HG03045 (cell line): ENCODE measurements around the gene ZP3.
A peak's percentile ranks its signal among the peaks of the same experiment; 100 is the strongest.
"Not testable (repeated sequence)": the region's sequence is repeated elsewhere in the genome, so short reads cannot be mapped to it uniquely, and the experiment has no call there.

ENCODE experiments used
- ATAC-seq: cut with Tn5 transposase; IDR thresholded peaks from one replicate; pipeline ENCODE4 v1.9.1; 2021; ENCODE audit warnings: mild to moderate bottlenecking, moderate library complexity; ENCODE audit not compliant: unreplicated experiment

Gene ZP3

GRCh38 chr7:76424413-76425111 lies at the start of gene ZP3:
Gene ZP3 (plus strand): TSS chr7:76424950. CDS start chr7:76424965, 15 bp downstream.
- peak; percentile 60 for ATAC-seq

GRCh38 chr7:76375251-76375650 lies 49.5 kb upstream of the ZP3 start:
- ATAC-seq, result no peak

DNA sequence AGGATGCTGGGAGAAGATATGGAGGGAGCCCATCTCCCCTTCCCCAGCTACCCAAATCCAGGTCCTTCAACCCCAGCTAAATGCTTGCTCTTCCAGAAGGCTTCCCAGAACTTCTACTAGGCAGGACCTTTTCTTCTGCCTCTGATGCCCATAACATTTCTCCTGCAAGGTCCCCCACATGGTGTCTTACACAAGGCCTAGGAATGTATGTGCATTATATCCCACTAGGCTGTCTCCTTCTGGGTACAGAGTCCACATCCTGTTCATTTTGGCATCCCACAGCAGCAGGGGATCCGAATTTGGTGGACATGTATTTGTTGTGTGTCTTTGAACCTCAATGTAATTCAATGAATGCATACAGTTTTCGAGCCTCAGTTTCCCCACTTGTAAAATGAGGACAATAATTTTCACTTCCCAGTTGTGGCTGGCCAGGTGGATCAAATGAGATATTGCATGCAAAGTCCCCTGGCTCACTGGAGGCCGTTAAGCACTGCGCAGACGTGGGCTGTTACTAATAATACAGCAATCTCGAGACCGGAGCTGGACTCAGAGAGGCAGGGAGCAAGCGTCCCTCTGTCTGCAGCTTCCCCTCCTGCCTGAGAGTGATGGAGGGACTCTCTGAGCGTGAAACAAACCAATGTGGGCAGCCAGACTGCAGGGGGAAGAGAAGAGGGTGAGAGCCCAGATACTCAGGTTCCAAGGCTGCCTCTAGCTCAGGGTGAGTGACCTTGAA lies 47.4 kb upstream of the ZP3 start:
- ATAC-seq, result no peak

DNA sequence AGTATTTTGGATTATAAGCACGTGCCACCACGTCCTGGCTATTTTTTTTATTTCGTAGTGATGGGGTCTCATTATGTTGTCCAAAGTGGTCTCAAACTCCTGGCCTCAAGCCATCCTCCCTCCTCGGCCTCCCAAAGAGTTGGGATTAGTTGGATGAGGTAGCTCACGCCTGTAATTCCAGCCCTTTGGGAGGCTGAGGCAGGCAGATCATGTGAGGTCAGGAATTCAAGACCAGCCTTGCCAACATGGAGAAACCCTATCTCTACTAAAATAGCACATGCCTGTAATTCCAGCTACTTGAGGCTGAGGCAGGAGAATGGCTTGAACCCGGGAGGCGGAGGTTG lies 44.2 kb upstream of the ZP3 start:
- no peak for ATAC-seq

DNA sequence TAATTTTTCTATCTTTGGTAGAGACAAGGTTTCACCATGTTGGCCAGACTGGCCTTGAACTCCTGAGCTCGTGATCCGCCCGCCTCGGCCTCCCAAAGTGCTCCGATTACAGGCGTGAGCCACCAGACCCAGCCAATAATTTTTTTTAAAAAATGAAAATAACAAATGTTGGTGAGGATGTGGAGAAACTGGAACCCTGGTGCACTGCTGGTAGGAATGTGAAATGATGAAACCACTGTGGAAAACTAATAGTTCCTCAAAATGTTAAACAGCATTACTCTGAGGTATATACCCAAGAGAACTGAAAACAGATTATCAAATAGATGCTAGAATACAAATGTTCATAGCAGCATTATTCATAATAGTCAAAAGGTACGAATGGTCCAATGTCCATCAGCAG lies 42.9 kb upstream of the ZP3 start:
- ATAC-seq, result no peak

DNA sequence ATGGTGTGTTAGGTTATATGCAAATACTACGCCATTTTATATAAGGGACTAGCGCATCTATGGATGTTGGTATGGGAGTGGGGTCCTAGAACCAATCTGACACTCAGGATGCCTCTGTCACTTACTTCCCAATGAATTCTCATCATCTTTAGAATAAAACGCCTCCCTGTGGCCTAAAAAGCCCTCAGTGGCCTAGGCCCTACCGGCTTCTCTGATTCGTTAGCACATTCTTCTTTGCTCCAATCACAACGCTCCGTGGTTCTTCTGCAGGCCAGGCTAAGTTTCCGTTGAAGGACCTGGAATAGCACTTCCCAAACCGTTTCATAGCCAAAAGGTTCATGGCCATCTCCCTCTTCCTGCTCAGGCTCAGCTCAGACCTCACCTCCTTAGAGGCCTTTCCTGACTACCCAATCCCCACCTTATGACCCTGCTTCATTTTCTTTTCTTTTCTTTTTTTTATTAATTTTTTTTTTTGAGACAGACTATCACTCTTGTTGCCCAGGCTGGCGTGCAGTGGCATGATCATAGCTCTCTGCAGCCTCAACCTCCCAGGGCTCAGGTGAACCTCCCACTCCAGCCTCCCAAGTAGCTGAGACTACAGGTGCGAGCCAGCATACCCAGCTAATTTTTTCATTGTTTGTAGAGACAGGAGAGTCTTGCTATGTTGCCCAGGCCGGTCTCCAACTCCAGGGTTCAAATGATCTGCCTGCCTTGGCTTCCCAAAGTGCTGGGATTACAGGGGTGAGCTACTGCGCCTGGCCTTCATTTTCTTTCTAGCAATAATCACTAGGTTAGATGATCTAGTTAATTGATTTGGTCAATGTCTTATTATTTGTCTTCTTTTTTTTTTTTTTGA lies 41.4 kb upstream of the ZP3 start:
- no peak for ATAC-seq

GRCh38 chr7:76386691-76387260 lies 38.0 kb upstream of the ZP3 start:
- no peak for ATAC-seq

DNA sequence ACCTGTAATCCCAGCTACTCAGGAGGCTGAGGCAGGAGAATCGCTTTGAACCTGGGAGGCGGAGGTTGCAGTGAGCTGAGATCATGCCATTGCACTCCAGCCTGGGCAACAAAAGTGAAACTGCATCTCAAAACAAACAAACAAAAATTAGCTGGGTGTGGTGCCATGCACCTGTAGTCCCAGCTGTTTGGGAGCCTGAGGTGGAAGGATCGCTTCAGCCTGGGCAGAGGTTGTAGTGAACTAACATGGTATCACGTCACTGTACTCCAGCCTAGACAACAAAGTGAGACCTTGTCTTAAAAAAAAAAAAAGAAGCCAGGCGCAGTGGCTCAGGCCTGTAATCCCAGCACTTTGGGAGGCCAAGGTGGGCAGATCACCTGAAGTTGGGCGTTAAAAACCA lies 37.0 kb upstream of the ZP3 start:
- not testable (repeated sequence) for ATAC-seq

- no peak for ATAC-seq
Observed at GRCh38 chr7:76390092-76390491, 34.7 kb upstream of the ZP3 start.

DNA sequence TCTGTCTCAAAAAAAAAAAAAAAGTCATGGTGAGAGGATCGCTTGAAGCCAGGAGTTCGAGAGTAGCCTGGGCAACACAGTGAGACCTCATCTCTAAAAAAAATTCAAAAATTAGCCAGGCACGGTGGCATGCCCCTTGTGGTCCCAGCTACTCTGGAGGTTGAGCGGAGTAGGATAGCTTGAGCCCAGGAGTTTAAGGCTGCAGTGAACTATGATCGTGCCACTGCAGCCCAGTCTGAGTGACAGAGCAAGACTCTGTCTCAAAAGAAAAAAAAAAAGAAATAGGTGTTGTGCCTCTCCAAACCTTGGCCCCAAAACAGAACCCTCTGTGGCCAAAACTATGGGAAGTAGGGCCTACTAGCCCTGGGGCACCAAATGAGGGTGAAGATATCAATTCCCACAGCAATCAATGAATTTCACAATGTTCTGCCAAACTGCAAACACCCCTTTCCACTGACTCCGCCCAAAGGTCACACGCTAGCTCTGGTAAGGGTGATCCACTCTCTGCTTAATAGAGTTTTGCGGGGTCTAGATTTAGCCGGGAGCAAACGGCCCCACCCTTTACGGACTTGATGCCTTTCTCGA lies 32.1 kb upstream of the ZP3 start:
- no peak for ATAC-seq

- ATAC-seq, result peak; percentile 83
Observed at GRCh38 chr7:76393116-76394031, 31.4 kb upstream of the ZP3 start.

- ATAC-seq, result no peak
Observed at GRCh38 chr7:76394957-76395356, 29.8 kb upstream of the ZP3 start.

DNA sequence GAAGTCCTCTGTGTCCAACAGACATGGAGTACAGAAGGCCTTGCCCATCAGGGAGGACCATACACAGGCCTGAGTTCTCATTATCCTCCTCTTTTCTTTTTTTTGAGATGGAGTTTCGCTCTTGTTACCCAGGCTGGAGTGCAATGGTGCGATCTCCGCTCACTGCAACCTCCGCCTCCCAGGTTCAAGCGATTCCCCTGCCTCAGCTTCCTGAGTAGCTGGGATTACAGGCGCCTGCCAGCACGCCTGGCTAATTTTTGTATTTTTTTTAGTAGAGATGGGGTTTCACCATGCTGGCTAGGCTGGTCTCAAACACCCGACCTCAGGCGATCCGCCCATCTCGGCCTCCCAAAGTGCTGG lies 29.2 kb upstream of the ZP3 start:
- ATAC-seq, result not testable (repeated sequence)

DNA sequence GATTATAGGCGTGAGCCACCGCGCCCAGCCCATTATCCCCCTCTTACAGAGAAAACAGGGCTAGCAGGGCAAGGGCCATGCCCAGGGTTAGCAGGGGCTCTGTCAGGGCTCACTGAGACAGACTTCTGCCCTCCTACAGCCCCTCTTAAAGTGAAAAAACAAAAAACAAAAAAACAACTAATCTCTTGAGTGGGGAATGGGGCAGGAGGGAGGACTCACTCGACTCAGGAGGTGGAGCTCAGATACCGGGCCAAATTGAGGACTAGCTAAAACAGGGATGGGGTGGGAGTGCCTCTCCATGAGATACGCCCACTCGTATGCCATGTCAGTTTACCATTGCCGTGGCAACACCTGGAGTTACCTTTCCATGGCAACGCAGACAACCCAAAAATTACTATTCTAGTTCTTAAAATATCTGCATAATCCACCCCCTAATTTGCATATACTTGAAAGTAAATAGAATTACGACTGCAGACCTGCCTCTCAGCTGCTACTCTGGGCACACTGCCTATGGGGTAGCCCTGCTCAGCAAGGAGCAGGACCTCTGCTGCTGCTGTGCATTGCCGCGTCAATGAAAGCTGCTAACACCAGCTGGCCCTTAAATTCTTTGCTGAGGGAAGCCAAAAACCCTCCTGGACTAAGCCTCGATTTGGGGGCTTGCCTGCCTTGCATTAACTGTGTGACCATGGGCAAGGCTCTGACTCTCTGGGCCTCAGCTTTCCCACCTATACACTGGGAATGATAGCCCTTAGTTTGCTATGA lies 28.6 kb upstream of the ZP3 start:
- ATAC-seq, result no peak

GRCh38 chr7:76396864-76397263 lies 27.9 kb upstream of the ZP3 start:
- no peak for ATAC-seq

- no peak for ATAC-seq
Observed at GRCh38 chr7:76397409-76398183, 27.2 kb upstream of the ZP3 start.

GRCh38 chr7:76400248-76400647 lies 24.5 kb upstream of the ZP3 start:
- ATAC-seq, result no peak

GRCh38 chr7:76403097-76403496 lies 21.7 kb upstream of the ZP3 start:
- ATAC-seq, result not testable (repeated sequence)
